Measurements from ENCODE around the gene WDR17. TPM values are rescaled to one million over a fixed set of nuclear protein-coding genes. Genes with fewer than 3 reads are reported as not detected.

The WDR17 gene
- total RNA-seq, 5 donors from 2014 or later (not counting 1 experiment from before 2014, with no cell fraction given): 0.92 to 2.0 (median 0.98) TPM

GRCh38 chr4:176034499-176034898, 31.1 kb upstream of the WDR17 start:
- Histone ChIP-seq H3K4me1 (ENCODE audit: control insufficient read depth in 1 of 2, extremely low read depth in 1 of 2, insufficient read depth in 2 of 2, low read length in 2 of 2) (no peaks in the 10 kb centered on the region), H3K27ac (ENCODE audit: low read length) (no peak overlapping the region), H3K27me3 (replicated peaks in 1 of 2; ENCODE audit: control insufficient read depth in 2 of 2, extremely low read depth in 1 of 2, insufficient read depth in 2 of 2, low read length in 1 of 2) (no peaks in the 10 kb centered on the region), H3K4me3 (ENCODE audit: control insufficient read depth in 1 of 2, extremely low read depth in 1 of 2, low read length in 1 of 2) (no peak overlapping the region), H3K9me3 (no peaks in the 10 kb centered on the region), H3K36me3 (ENCODE audit: control insufficient read depth in 2 of 2, extremely low read depth in 1 of 2, insufficient read depth in 1 of 2, low read length in 1 of 2) (no peaks in the 10 kb centered on the region)
- H3K27ac Mint-ChIP-seq: no peak overlapping the region
- peak in 6 of 35 experiments; percentile 2 to 50 (median 6) for DNase-seq
- H3K36me3 Mint-ChIP-seq: no peaks in the 10 kb centered on the region
- CTCF ChIA-PET: interaction anchor here (1.4 to 2.3 kb wide), 2 partner anchors 306 to 307 kb away, joined by 5 to 8 read pairs; no protein-coding TSS in a partner anchor
- no peaks in the 10 kb centered on the region for H3K9me3 Mint-ChIP-seq
- no peaks in the 10 kb centered on the region for H3K4me1 Mint-ChIP-seq
- H3K27me3 Mint-ChIP-seq: peaks cover 0 to 3% of the 10 kb centered on the region in 2 donors
- WGBS (ENCODE audit: insufficient coverage): no CpG with 5 or more reads among the region's 1 CpG
- no peak overlapping the region for H3K4me3 Mint-ChIP-seq
- POLR2A ChIA-PET: no interaction called here
- no peak for ATAC-seq (replicated peaks in 1 of 4)

GRCh38 chr4:176034936-176035335, 30.7 kb upstream of the WDR17 start:
- ATAC-seq (replicated peaks in 1 of 4) (no peak), DNase-seq (no peak)
- Mint-ChIP-seq H3K36me3 (no peaks in the 10 kb centered on the region), H3K4me3 (no peak overlapping the region), H3K27me3 (peaks cover 0 to 3% of the 10 kb centered on the region in 2 donors), H3K4me1 (no peaks in the 10 kb centered on the region), H3K9me3 (peaks cover 0 to 4% (median 2%) of the 10 kb centered on the region in 3 donors), H3K27ac (no peak overlapping the region)
- no peaks in the 10 kb centered on the region for H3K36me3 ChIP-seq (ENCODE audit: control insufficient read depth in 2 of 2, extremely low read depth in 1 of 2, insufficient read depth in 1 of 2, low read length in 1 of 2)
- no peak overlapping the region for H3K4me3 ChIP-seq (ENCODE audit: control insufficient read depth in 1 of 2, extremely low read depth in 1 of 2, low read length in 1 of 2)
- WGBS (ENCODE audit: insufficient coverage): 100% methylated on average over 2 of the region's 5 CpGs
- POLR2A ChIA-PET: no interaction called here
- no peaks in the 10 kb centered on the region for H3K4me1 ChIP-seq (ENCODE audit: control insufficient read depth in 1 of 2, extremely low read depth in 1 of 2, insufficient read depth in 2 of 2, low read length in 2 of 2)
- no peaks in the 10 kb centered on the region for H3K27me3 ChIP-seq (replicated peaks in 1 of 2; ENCODE audit: control insufficient read depth in 2 of 2, extremely low read depth in 1 of 2, insufficient read depth in 2 of 2, low read length in 1 of 2)
- no peaks in the 10 kb centered on the region for H3K9me3 ChIP-seq
- H3K27ac ChIP-seq (ENCODE audit: low read length): no peak overlapping the region
- CTCF ChIA-PET: interaction anchor here (1.4 to 2.3 kb wide), 2 partner anchors 306 kb away, joined by 5 to 8 read pairs; no protein-coding TSS in a partner anchor

- ChIA-PET POLR2A (no interaction called here), CTCF (no interaction called here)
- Mint-ChIP-seq H3K27me3 (peaks cover 0 to 7% of the 10 kb centered on the region in 2 donors), H3K4me3 (no peak overlapping the region), H3K27ac (no peak overlapping the region), H3K4me1 (no peaks in the 10 kb centered on the region), H3K9me3 (peaks cover 0 to 6% (median 3%) of the 10 kb centered on the region in 3 donors), H3K36me3 (no peaks in the 10 kb centered on the region)
- no peak for DNase-seq
- Histone ChIP-seq H3K27ac (ENCODE audit: low read length) (no peak overlapping the region), H3K4me3 (ENCODE audit: control insufficient read depth in 1 of 2, extremely low read depth in 1 of 2, low read length in 1 of 2) (no peak overlapping the region), H3K4me1 (ENCODE audit: control insufficient read depth in 1 of 2, extremely low read depth in 1 of 2, insufficient read depth in 2 of 2, low read length in 2 of 2) (no peaks in the 10 kb centered on the region), H3K36me3 (ENCODE audit: control insufficient read depth in 2 of 2, extremely low read depth in 1 of 2, insufficient read depth in 1 of 2, low read length in 1 of 2) (no peaks in the 10 kb centered on the region), H3K9me3 (no peaks in the 10 kb centered on the region), H3K27me3 (replicated peaks in 1 of 2; ENCODE audit: control insufficient read depth in 2 of 2, extremely low read depth in 1 of 2, insufficient read depth in 2 of 2, low read length in 1 of 2) (no peaks in the 10 kb centered on the region)
- WGBS (ENCODE audit: insufficient coverage): no CpG with 5 or more reads among the region's 3 CpGs
- ATAC-seq (replicated peaks in 1 of 4): no peak
Observed at GRCh38 chr4:176036585-176037205, 28.9 kb upstream of the WDR17 start.

GRCh38 chr4:176038789-176039188, 26.9 kb upstream of the WDR17 start:
- Mint-ChIP-seq H3K36me3 (no peaks in the 10 kb centered on the region), H3K27ac (no peak overlapping the region), H3K4me1 (no peaks in the 10 kb centered on the region), H3K27me3 (peaks cover 11 to 19% of the 10 kb centered on the region in 2 donors), H3K4me3 (no peak overlapping the region), H3K9me3 (peaks cover 0 to 6% (median 3%) of the 10 kb centered on the region in 3 donors)
- H3K4me3 ChIP-seq (ENCODE audit: control insufficient read depth in 1 of 2, extremely low read depth in 1 of 2, low read length in 1 of 2): no peak overlapping the region
- H3K27ac ChIP-seq (ENCODE audit: low read length): no peak overlapping the region
- H3K9me3 ChIP-seq: no peaks in the 10 kb centered on the region
- ATAC-seq (replicated peaks in 1 of 4) (no peak), DNase-seq (no peak)
- no peaks in the 10 kb centered on the region for H3K36me3 ChIP-seq (ENCODE audit: control insufficient read depth in 2 of 2, extremely low read depth in 1 of 2, insufficient read depth in 1 of 2, low read length in 1 of 2)
- ChIA-PET CTCF (interaction anchor here in 1 of 2 donors (0.6 kb wide), 1 partner anchor 1010 kb away, joined by 3 read pairs; no protein-coding TSS in a partner anchor), POLR2A (no interaction called here)
- H3K27me3 ChIP-seq (replicated peaks in 1 of 2; ENCODE audit: control insufficient read depth in 2 of 2, extremely low read depth in 1 of 2, insufficient read depth in 2 of 2, low read length in 1 of 2): peaks cover 0 to 2% of the 10 kb centered on the region in 2 experiments
- no peaks in the 10 kb centered on the region for H3K4me1 ChIP-seq (ENCODE audit: control insufficient read depth in 1 of 2, extremely low read depth in 1 of 2, insufficient read depth in 2 of 2, low read length in 2 of 2)
- WGBS (ENCODE audit: insufficient coverage): no CpG with 5 or more reads among the region's 5 CpGs

- no peak overlapping the region for H3K4me3 ChIP-seq (ENCODE audit: control insufficient read depth in 1 of 2, extremely low read depth in 1 of 2, low read length in 1 of 2)
- H3K27me3 Mint-ChIP-seq: peaks cover 20 to 38% of the 10 kb centered on the region in 2 donors
- H3K4me3 Mint-ChIP-seq: no peak overlapping the region
- H3K4me1 Mint-ChIP-seq: no peaks in the 10 kb centered on the region
- no peaks in the 10 kb centered on the region for H3K9me3 ChIP-seq
- no peak overlapping the region for H3K27ac Mint-ChIP-seq
- ATAC-seq (replicated peaks in 1 of 4) (no peak), DNase-seq (no peak)
- H3K36me3 Mint-ChIP-seq: no peaks in the 10 kb centered on the region
- H3K27me3 ChIP-seq (replicated peaks in 1 of 2; ENCODE audit: control insufficient read depth in 2 of 2, extremely low read depth in 1 of 2, insufficient read depth in 2 of 2, low read length in 1 of 2): peaks cover 0 to 13% of the 10 kb centered on the region in 2 experiments
- ChIA-PET POLR2A (no interaction called here), CTCF (no interaction called here)
- no peaks in the 10 kb centered on the region for H3K4me1 ChIP-seq (ENCODE audit: control insufficient read depth in 1 of 2, extremely low read depth in 1 of 2, insufficient read depth in 2 of 2, low read length in 2 of 2)
- no peaks in the 10 kb centered on the region for H3K36me3 ChIP-seq (ENCODE audit: control insufficient read depth in 2 of 2, extremely low read depth in 1 of 2, insufficient read depth in 1 of 2, low read length in 1 of 2)
- H3K9me3 Mint-ChIP-seq: peaks cover 0 to 6% (median 3%) of the 10 kb centered on the region in 3 donors
- H3K27ac ChIP-seq (ENCODE audit: low read length): no peak overlapping the region
Observed at GRCh38 chr4:176042195-176042594, 23.4 kb upstream of the WDR17 start.

- ChIA-PET POLR2A (no interaction called here), CTCF (no interaction called here)
- Histone ChIP-seq H3K27ac (ENCODE audit: low read length) (no peak overlapping the region), H3K4me3 (ENCODE audit: control insufficient read depth in 1 of 2, extremely low read depth in 1 of 2, low read length in 1 of 2) (no peak overlapping the region), H3K4me1 (ENCODE audit: control insufficient read depth in 1 of 2, extremely low read depth in 1 of 2, insufficient read depth in 2 of 2, low read length in 2 of 2) (no peaks in the 10 kb centered on the region), H3K36me3 (ENCODE audit: control insufficient read depth in 2 of 2, extremely low read depth in 1 of 2, insufficient read depth in 1 of 2, low read length in 1 of 2) (no peaks in the 10 kb centered on the region), H3K27me3 (replicated peaks in 1 of 2; ENCODE audit: control insufficient read depth in 2 of 2, extremely low read depth in 1 of 2, insufficient read depth in 2 of 2, low read length in 1 of 2) (peaks cover 0 to 13% of the 10 kb centered on the region in 2 experiments), H3K9me3 (no peaks in the 10 kb centered on the region)
- H3K27ac Mint-ChIP-seq: no peak overlapping the region
- ATAC-seq (replicated peaks in 1 of 4) (no peak), DNase-seq (no peak)
- H3K27me3 Mint-ChIP-seq: peaks cover 20 to 48% of the 10 kb centered on the region in 2 donors
- no peak overlapping the region for H3K4me3 Mint-ChIP-seq
- H3K4me1 Mint-ChIP-seq: no peaks in the 10 kb centered on the region
- 68% methylated on average over 8 of the region's 9 CpGs for WGBS (ENCODE audit: insufficient coverage)
- H3K36me3 Mint-ChIP-seq: no peaks in the 10 kb centered on the region
- peaks cover 0 to 6% (median 3%) of the 10 kb centered on the region in 3 donors for H3K9me3 Mint-ChIP-seq
Observed at GRCh38 chr4:176043838-176044588, 21.6 kb upstream of the WDR17 start.

Measured in T-cell (primary cell).